Stimulated activated CD4-positive, alpha-beta T cell treated with anti-CD3 and anti-CD28 coated beads, Interleukin-12 subunit alpha, Interleukin-12 subunit beta, amount 100 ng/mL, for 48 hours (primary cell): ENCODE data around the gene SLCO4A1.
A peak's percentile ranks its signal among the peaks of the same experiment; 100 is the strongest.

ENCODE experiments used
- DNase-seq, 3 donors: peaks; one replicate each; pipeline ENCODE4 v3.0.0-alpha.2; 2020; ENCODE audit warnings: low read depth in 2 of 3, low spot score in 1 of 3

SLCO4A1 gene

GRCh38 chr20:62650551-62651284 lies 8.4 kb downstream of the SLCO4A1 start:
- DNase-seq = no peak

DNA sequence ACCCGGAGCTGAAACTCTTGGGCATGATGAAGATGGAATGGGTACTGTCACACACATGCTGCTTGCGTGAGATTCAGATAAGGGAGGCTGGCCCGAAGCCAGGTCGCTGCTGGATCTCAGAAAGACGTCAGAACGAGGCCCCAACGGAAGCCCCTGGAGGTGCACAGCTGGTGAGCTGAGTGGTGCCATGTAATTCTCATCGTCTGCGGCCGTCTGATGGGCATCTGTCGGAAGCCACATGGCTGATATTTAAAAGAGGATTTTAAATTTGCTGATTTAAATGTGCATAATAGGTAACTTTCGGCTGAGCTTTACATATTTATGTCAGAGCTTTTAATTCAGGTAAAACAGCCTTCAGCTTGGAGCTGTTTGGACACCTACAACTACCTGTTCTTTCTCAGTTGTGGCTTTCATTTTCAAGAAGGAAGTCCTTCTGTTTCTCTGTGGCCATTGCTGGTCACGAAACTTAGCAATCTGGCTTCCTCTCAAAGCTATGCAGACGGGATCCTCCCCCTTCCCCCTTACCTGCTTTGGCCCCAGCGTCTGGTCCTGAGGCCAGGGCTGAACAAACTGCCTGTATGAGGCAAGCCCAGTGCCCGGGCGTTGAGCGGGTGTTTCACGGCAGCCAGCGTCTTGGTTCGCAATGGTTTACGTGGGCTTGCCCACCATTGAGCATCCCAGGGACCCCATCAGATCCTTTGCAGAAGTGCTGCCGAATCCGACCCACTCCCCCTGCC lies 9.2 kb downstream of the SLCO4A1 start:
- peak; percentile 39 to 68 (median 47) for DNase-seq

- peak in 2 of 3 donors; percentile 42 for DNase-seq
Observed at GRCh38 chr20:62652041-62652893, 10.0 kb downstream of the SLCO4A1 start.

DNA sequence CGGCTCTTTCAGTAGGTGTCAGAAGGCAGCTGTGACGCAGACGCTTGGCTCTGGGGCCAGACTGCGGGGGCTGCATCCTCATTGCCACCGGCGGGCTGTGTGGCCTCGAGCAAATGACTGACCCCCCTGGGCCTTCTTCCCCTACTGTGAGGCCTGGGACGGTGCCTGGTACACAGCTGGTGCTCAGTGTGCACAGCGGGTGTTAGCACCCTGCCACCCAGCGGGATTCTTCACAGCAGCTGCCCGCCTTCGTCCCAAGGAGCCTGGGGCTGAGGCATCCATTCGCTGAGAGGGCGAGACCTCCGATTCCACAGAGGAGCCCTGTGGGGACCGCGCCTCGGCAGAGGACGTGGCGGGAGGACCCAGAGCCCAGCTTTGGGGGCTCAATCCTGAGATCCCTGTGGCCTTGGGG lies 10.6 kb downstream of the SLCO4A1 start:
- DNase-seq = no peak

DNA sequence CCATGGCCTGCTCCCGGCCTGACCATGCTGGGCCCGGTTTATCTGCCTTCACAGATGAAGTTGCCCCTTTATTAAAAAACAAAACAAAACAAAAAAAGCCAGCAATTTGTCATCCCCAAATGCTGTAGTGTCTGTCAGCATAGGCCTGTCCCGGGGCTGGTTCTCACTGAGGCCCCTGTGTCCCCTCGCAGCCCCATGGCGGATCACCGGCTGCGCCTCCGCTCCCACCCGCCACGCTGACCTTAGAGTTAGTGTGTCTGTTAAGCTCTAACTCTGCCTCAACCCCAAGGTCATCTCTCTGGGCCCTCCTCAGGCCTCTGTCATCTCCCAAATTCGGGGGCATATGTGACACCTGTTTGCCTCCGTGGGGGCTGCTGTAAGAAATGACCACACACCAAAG lies 11.1 kb downstream of the SLCO4A1 start:
- no peak for DNase-seq

DNA sequence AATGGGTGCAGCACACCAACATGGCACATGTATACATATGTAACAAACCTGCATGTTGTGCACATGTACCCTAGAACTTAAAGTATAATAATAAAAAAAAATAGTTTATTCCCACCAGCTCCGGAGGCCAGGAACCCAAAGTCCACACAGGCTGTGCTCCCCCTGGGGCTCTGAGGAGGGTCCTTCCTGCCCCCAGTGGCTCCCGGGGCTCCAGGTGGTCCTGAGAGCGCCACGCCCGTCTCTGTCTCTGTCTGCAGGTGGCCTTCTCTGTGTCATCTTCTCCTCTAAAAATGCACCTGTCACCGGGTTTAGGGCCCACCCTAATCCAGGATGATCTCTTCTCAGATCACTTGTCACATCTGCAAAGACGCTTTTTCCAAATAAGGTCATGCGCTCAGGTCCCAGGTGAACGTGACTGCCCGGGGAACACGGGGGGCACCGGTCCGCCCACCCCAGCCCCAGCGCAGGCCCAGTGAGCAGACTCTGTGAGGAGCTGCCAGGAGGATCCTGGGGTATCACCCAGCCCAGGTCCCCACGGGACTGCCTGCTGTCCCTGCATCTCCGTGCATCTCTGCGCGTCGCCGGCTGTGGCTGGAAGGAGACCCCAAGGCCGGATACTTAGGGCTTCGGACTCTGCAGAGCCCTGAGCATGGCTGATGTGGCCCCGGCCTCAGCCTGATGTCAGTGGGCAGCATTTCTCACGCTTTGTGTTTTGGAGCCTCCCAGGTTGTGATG lies 11.8 kb downstream of the SLCO4A1 start:
- no peak for DNase-seq

DNA sequence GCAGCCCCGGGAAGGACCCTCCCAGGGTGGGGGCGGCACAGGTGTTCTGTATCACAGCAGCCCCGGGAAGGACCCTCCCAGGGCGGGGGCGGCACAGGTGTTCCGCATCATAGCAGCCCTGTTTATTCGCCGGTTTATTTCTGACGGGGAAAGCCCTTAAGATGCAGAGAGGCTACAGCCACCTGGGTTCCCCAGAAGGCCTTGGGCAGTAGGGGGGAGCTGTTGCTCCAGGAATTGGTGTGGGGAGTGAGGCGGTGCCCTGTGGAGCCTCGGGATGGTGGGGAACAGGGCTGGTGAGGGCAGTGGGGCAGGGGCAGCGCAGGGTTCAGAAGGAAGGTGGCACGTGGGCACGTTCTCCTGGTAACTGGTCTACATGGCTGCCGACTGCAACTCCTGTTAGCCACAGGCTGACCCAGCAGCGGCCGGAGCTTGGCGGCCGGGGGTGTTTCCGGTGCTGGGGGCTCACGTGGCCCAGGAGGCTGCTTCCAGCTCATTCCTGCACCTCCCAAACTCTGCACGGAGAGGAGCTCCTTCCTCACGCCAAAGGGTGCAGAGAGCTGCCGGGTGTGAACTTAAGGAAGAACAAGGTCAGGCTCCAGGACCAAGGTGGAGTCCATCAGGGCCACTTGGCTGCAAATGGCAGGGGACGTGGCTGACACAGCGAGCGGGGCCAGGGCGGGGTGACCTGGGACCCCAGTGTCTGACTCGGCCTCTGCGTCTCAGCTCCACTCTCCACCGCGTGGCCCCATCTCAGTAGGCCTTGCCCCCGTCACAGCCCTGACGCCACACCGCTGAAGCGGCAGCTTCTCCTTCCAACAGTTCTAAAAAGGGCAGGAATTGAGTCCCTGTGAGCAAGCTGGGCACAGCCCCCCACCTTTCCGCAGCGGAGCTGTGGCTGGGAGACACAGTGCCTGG lies 13.2 kb downstream of the SLCO4A1 start:
- no peak for DNase-seq

- no peak for DNase-seq
Observed at GRCh38 chr20:62656197-62656918, 14.1 kb downstream of the SLCO4A1 start.

GRCh38 chr20:62656919-62657588 lies 14.8 kb downstream of the SLCO4A1 start:
- no peak for DNase-seq

DNA sequence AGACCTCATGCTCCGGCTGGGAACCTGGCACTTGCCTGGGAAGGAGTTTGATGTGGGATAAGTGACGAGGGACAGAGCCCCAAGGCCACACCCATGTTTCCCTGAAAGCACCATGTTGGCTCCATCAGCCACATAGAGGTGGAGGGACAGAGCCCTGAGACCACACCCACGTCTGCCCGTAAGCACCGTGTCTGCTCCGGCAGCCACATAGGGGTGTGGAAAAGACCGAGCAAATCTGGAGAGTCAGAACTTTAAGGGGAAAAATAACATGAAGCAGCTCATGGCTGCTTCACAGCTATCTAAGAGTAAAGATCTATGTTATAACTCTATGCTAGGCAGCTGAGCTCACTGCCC lies 15.3 kb downstream of the SLCO4A1 start:
- DNase-seq = no peak

DNA sequence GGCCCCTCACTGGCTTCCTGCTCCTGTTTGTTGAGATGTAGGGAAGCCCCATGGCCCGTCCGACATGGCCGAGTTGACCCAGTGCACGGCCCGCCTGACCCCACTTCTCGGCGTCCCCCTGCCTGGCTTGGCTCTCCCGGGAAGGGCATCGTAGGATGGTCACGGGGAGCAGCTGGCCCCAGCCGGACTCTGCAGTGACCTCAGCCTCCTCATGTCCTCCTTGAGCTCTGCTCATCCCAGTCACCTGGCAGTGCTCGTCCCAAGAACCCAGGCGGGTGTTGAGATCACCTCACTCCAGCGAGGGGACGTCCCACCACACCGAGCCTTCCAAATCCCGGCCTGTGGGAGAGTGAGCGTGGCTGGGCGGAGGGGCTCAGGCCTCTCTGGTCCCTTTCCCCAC lies 15.7 kb downstream of the SLCO4A1 start:
- DNase-seq = no peak

GRCh38 chr20:62658593-62659178 lies 16.4 kb downstream of the SLCO4A1 start:
- no peak for DNase-seq

DNA sequence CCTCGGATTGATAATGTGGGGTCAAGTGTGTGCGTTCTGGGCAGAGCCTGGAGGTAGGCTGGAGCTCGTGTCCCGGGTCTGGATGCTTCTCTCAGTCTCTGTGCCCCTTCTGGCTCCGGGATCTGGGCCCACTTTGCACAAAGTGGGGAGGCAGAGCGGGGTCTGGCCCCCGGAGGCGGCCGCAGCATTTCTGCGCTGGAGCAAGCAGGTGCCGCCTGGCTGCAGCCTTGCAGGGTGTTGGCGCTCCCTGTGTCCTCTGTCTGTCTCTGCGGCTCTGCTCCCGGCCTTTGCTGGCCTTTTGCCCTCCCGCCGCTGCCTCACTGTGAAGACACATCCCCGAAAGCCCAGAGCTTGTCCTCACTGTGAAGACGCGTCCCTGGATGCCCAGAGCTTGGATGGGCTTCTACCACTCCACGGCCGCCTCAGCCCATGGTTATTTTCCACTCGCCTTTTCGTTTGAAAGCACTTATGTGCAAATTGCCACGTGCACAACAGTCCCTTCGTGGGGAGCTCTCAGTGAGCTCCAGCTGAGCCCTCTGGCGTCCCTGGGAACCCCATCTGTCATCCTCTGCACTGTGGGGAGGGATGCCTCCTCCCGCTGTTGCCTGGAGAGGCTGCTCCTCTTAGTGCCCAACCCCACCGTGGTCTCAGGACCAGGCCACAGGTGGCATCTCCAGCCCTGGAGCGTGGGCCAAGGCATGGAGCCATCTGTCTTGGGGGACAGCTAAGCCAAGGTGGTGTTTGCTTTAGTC lies 17.4 kb downstream of the SLCO4A1 start:
- no peak for DNase-seq

- DNase-seq = no peak
Observed at GRCh38 chr20:62660240-62660615, 17.9 kb downstream of the SLCO4A1 start.

- DNase-seq = no peak
Observed at GRCh38 chr20:62660768-62661167, 18.5 kb downstream of the SLCO4A1 start.

- no peak for DNase-seq
Observed at GRCh38 chr20:62661647-62662046, 19.3 kb downstream of the SLCO4A1 start.

- DNase-seq = no peak
Observed at GRCh38 chr20:62662422-62662821, 20.1 kb downstream of the SLCO4A1 start.
